SK-N-DZ (cell line): ENCODE results near the gene SELP. TPM values are rescaled to one million over a fixed set of nuclear protein-coding genes. Genes with fewer than 3 reads are reported as not detected.
"Not testable (repeated sequence)": the region's sequence is repeated elsewhere in the genome, so short reads cannot be mapped to it uniquely, and the experiment has no call there.

Experiments
- DNase-seq: peaks from one replicate; pipeline ENCODE4 v3.0.0-alpha.2; 2015; ENCODE audit warnings: low spot score
- polyA plus RNA-seq, 2 experiments: library from polyadenylated mRNA; depleted of rRNA; stranded (reverse); fragments of >200 nt; gene quantifications; 2 replicates each; pipeline ENCODE4 v1.2.3, GENCODE V29; 2014

The SELP gene
- not detected in 2 replicates for polyA plus RNA-seq (2014; cell fraction: cytosol; rRNA removed)
- not detected in 2 replicates for polyA plus RNA-seq (2014; cell fraction: nucleus; rRNA removed)

DNA sequence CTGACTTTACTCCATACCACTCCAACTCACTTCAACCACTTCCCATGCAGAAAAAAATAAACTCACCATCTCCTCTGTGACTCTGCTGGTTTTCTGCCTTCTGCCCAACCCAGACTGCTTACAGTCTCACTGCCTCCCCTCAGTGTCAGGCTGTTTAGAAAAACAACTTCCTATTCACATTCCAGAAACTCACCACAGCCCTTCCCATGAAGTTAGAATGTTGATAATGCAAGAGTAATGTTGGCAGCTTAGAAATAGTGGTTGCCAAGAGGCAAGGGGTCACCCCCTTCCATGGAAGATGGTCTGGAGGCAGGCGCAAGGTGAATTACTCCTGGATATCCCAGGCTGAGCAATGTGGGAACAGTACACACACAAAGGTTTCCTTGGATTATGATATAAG is at the start of gene SELP:
TSS of gene SELP (minus strand) at position 119 of the 400 bp plus-strand sequence. CDS start at position 69, 50 bp downstream.
- DNase-seq: no peak

GRCh38 chr1:169679692-169680091 is 49.8 kb upstream of the SELP start:
- DNase-seq: no peak

GRCh38 chr1:169676001-169676400 is 46.1 kb upstream of the SELP start:
- DNase-seq: no peak

- DNase-seq: no peak
Measured at GRCh38 chr1:169670836-169671235, 40.9 kb upstream of the SELP start.

DNA sequence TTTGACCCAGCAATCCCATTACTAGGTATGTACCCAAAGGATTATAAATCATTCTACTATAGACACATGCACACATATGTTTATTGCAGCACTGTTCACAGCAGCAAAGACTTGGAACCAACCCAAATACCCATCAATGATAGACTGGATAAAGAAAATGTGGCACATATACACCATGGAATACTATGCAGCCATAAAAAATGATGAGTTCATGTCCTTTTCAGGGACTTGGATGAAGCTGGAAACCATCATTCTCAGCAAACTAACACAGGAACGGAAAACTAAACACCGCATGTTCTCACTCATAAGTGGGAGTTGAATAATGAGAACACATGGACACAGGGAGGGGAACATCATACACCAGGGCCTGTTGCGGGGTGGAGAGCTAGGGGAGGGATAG is 40.3 kb upstream of the SELP start:
- not testable (repeated sequence) for DNase-seq

DNA sequence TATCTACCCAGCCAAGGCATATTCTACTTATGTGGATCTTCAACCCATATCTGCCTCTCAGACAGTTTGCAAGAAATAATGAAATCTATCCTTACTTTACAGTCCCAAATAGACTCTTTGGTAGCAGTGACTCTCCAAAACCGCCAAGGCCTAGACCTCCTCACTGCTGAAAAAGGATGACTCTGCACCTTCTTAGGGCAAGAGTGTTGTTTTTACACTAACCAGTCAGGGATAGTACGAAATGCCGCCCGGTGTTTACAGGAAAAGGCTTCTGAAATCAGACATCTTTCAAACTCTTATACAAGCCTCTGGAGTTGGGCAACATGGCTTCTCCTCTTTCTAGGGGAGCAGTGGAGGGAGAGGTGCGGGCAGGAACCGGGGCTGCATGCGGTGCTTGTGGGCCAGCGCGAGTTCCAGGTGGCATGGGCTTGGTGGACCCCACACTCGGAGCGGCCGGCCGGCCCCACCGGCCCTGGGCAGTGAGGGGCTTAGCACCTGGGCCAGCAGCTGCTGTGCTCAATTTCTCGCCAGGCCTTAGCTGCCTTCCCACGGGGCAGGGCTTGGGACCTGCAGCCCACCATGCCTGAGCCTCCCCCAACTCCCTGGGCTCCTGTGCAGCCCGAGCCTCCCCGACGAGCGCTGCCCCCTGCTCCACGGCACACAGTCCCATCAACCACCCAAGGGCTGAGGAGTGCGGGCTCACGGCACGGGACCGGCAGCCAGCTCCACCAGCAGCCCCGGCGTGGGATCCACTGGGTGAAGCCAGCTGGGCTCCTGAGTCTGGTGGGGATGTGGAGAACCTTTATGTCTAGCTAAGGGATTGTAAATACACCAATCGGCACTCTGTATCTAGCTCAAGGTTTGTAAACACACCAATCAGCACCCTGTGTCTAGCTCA is 38.0 kb upstream of the SELP start:
- not testable (repeated sequence) for DNase-seq

DNA sequence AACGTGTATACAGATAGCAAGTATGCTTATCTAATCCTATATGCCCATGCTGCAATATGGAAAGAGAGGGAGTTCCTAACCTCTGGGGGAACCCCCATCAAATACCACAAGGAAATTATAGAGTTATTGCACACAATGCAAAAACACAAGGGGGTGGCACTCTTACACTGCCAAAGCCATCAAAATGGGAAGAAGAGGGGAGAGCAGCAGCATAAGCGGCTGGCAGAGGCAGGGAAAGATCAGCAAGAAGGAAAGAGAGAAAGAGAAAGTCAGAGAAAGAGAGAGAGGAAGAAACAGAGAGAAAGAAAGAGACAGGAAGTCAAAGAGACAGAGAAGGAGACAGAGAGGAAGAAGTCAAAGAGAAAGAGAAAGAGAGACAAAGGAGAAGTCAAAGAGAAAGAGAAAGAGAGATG is 37.3 kb upstream of the SELP start:
- DNase-seq: not testable (repeated sequence)

DNA sequence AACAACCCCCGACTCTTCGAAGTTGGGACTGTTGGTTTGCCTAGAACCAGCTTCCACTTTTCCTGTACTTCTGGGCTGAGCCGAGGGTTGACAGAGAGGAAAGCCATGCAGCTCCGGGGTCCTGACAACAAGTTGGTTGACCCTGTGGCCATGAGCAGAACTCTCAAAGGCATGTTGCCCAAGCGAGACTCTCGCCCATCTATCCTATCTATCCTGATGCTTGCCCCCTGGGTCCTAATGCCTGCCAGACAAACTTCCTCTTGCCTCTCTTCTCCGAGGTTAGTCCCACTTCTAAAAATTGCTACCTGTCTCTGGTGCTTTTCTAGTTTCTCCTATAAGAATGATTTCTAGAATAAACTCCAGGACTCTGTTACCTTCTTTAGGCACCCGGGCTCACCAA is 32.8 kb upstream of the SELP start:
- not testable (repeated sequence) for DNase-seq

GRCh38 chr1:169661066-169661465 is 31.1 kb upstream of the SELP start:
- not testable (repeated sequence) for DNase-seq

GRCh38 chr1:169658777-169659176 is 28.9 kb upstream of the SELP start:
- not testable (repeated sequence) for DNase-seq

GRCh38 chr1:169653873-169654272 is 23.9 kb upstream of the SELP start:
- DNase-seq: no peak

DNA sequence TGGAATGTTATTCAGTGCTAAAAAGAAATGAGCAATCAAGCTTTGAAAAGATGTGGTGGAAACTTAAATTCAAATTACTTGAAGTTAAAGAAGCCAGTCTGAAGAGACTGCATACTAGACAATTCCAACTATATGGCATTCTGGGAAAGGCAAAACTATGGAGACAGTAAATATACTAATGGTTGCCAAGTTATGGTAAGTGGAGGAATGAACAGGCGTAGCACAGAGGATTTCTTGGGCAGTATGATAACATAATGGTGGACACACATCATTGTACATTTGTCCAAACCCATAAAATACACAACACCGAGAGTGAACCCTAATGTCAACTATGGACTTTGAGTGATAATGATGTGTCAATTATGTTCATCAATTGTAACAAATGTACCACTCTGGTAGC is 21.1 kb upstream of the SELP start:
- DNase-seq: no peak

DNA sequence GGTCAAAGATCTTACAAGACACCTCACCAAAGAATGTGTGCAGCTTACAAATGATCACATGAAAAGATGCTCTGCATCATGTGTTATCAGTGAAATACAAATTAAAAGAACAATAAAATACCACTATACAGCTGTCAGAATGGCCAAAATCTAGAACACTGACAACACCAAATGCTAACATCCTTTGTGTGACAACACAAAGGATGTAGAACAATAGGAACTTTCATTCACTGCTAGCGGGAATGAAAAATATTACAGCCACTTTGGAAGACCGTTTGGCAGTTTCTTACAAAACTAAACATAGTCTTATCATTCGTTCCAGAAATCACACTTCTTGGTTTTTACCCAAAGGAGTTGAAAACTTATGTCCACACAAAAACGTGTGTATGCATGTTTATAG is 20.6 kb upstream of the SELP start:
- DNase-seq: no peak

- no peak for DNase-seq
Measured at GRCh38 chr1:169648709-169649108, 18.8 kb upstream of the SELP start.

DNA sequence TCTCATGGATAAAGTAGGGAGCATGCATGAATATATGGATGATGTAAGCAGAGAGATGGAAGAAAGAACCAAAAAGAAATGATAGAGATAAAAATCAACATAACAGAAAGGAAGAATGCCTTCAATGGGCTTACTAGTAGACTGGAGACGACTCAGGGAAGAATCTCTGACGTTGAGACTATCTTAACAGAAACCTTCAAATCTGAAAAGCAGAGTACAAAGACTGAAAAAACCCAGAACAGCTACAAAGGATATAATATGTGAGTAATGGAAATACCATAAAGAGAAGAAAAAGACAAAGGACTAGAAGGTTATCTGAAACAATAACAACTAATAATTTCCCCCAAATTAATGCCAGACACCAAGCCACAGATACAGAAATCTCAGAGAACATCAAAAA is 18.3 kb upstream of the SELP start:
- no peak for DNase-seq

GRCh38 chr1:169647512-169647911 is 17.6 kb upstream of the SELP start:
- no peak for DNase-seq

GRCh38 chr1:169644297-169644696 is 14.4 kb upstream of the SELP start:
- no peak for DNase-seq

- DNase-seq: no peak
Measured at GRCh38 chr1:169634877-169635276, 5.0 kb upstream of the SELP start.

- no peak for DNase-seq
Measured at GRCh38 chr1:169634145-169634544, 4.2 kb upstream of the SELP start.

- DNase-seq: no peak
Measured at GRCh38 chr1:169631249-169631648, 1.3 kb upstream of the SELP start.

GRCh38 chr1:169624912-169625311 is 5.0 kb downstream of the SELP start:
- DNase-seq: no peak

DNA sequence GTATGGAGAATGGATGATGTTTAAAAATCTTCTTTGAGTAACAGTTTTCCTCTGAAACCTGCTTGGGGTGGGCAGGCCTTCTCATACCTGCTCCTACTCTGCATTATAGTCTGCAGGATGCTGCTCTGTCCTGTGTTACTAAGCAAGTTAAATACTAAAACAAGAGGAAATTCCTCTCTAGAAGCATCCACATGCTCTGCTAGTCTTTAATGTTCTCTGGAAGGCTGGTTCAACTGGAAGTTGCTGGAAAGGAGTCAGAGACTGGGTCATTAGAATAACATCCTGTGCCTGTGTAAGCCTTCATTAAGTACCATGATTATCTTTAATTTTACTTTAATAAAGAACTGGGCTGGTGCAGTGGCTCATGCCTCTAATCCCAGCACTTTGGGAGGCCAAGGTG is 5.8 kb downstream of the SELP start:
- DNase-seq: no peak
